ENCODE measurements around the gene KDM4B.

DNA sequence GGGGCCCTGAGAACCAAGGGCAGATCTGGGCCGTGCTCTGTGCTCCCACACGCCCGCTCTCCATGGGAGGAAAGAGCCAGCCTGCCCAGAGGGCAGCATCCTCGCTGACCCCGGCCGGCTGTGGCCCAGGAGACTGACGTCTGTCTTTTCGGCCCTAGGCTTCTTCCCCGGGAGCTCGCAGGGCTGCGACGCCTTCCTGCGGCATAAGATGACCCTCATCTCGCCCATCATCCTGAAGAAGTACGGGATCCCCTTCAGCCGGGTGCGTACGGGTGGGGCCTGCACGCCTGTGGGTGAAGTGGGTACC, 108.2 kb downstream of the KDM4B start:
- TF ChIP-seq CTCF (IDR thresholded peaks at IDR 0.05) = no peak
- TF ChIP-seq FOXJ3 (CRISPR knock-in tag; IDR thresholded peaks at IDR 0.05) = no peak
- no peak for TF ChIP-seq EP300 (IDR thresholded peaks at IDR 0.05; ENCODE audit: borderline replicate concordance in 1 of 2, low read depth in 1 of 2, low read length in 1 of 2)
- no peak for TF ChIP-seq YY1 (IDR thresholded peaks at IDR 0.05; ENCODE audit: low read depth)
- TF ChIP-seq GABPA (IDR thresholded peaks at IDR 0.05; ENCODE audit: low read depth) = no peak
- TF ChIP-seq TCF12 (IDR thresholded peaks at IDR 0.05) = no peak
- TF ChIP-seq POLR2AphosphoS5 (IDR thresholded peaks at IDR 0.05; ENCODE audit: low read depth, low read length) = no peak
- no peak for TF ChIP-seq FOXM1 (IDR thresholded peaks at IDR 0.05; ENCODE audit: low read depth)
- TF ChIP-seq, protein P1, sequence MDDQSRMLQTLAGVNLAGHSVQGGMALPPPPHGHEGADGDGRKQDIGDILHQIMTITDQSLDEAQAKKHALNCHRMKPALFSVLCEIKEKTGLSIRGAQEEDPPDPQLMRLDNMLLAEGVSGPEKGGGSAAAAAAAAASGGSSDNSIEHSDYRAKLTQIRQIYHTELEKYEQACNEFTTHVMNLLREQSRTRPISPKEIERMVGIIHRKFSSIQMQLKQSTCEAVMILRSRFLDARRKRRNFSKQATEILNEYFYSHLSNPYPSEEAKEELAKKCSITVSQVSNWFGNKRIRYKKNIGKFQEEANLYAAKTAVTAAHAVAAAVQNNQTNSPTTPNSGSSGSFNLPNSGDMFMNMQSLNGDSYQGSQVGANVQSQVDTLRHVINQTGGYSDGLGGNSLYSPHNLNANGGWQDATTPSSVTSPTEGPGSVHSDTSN (IDR thresholded peaks at IDR 0.05) = no peak
- no peak for TF ChIP-seq USF1 (IDR thresholded peaks at IDR 0.05; ENCODE audit: borderline replicate concordance, low read depth)
